ENCODE data around the gene SPRY4. TPM values are rescaled to one million over a fixed set of nuclear protein-coding genes. Genes with fewer than 3 reads are reported as not detected.

Gene SPRY4
- total RNA-seq, 1 experiment from 2014 or later = 35.6 TPM

DNA sequence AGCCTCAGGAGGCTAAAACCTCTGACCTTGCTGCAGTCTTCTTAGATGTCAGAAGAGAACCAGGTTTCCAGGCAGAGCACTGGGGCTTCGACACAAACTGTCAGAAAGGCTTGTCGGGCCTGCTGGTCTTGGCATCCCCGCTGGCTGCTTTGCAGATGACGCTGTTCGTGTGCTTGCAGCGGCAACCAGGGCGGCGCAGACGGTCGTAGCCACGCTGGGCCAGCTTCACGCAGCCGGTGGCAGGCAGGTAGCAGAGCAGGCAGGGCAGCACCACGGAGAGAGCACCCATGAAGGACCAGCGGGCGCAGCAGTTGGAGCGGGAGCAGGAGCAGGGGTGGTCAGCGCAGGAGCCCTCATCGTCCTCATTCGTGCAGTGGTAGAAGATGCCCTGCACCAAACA lies 10.7 kb downstream of the SPRY4 start:
- no TSS peak for BruUV-seq (replicated peaks)
- ChIA-PET POLR2A (no interaction called here), CTCF (no interaction called here)
- Histone ChIP-seq H3K4me1 (ENCODE audit: control insufficient read depth, insufficient read depth, low read length) (peaks cover 45% of the 10 kb centered on the region), H3K27me3 (ENCODE audit: control insufficient read depth, insufficient read depth, low read length) (no peaks in the 10 kb centered on the region), H3K27ac (ENCODE audit: low read length) (no peak overlapping the region), H3K9me3 (ENCODE audit: control insufficient read depth, insufficient read depth, low read depth, low read length) (no peaks in the 10 kb centered on the region), H3K36me3 (ENCODE audit: control insufficient read depth, insufficient read depth, low read length) (peaks cover 8% of the 10 kb centered on the region; the same call in 1 of the 2 replicates), H3K4me3 (ENCODE audit: low read depth in 2 of 2, low read length in 2 of 2) (no peak overlapping the region)
- DNase-seq (ENCODE audit: low read depth, low spot score) (no peak), ATAC-seq (0 out of 2 replicates have a peak, but pooled peaks have one; percentile 15)
- intact Hi-C loops (cut with micrococcal nuclease; ENCODE audit: unreplicated experiment) (no loop called here), in situ Hi-C loops (cut with HindIII; ENCODE audit: low pct_unique_long_range_greater_than_20kb, low sequenced_read_pairs) (no loop called here)
- TF ChIP-seq, protein P1, sequence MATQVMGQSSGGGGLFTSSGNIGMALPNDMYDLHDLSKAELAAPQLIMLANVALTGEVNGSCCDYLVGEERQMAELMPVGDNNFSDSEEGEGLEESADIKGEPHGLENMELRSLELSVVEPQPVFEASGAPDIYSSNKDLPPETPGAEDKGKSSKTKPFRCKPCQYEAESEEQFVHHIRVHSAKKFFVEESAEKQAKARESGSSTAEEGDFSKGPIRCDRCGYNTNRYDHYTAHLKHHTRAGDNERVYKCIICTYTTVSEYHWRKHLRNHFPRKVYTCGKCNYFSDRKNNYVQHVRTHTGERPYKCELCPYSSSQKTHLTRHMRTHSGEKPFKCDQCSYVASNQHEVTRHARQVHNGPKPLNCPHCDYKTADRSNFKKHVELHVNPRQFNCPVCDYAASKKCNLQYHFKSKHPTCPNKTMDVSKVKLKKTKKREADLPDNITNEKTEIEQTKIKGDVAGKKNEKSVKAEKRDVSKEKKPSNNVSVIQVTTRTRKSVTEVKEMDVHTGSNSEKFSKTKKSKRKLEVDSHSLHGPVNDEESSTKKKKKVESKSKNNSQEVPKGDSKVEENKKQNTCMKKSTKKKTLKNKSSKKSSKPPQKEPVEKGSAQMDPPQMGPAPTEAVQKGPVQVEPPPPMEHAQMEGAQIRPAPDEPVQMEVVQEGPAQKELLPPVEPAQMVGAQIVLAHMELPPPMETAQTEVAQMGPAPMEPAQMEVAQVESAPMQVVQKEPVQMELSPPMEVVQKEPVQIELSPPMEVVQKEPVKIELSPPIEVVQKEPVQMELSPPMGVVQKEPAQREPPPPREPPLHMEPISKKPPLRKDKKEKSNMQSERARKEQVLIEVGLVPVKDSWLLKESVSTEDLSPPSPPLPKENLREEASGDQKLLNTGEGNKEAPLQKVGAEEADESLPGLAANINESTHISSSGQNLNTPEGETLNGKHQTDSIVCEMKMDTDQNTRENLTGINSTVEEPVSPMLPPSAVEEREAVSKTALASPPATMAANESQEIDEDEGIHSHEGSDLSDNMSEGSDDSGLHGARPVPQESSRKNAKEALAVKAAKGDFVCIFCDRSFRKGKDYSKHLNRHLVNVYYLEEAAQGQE (IDR thresholded peaks at IDR 0.05; ENCODE audit: insufficient read depth in 1 of 2, low read depth in 2 of 2, low read length in 1 of 2) = peak; percentile 70 to 89
- TF ChIP-seq CTCF (IDR thresholded peaks at IDR 0.05) (no peak), TCF7L2 (IDR thresholded peaks at IDR 0.05; ENCODE audit: low read depth, low read length) (no peak), SIN3A (IDR thresholded peaks at IDR 0.05; ENCODE audit: borderline replicate concordance, insufficient read depth, low read depth, low read length) (no peak)

DNA sequence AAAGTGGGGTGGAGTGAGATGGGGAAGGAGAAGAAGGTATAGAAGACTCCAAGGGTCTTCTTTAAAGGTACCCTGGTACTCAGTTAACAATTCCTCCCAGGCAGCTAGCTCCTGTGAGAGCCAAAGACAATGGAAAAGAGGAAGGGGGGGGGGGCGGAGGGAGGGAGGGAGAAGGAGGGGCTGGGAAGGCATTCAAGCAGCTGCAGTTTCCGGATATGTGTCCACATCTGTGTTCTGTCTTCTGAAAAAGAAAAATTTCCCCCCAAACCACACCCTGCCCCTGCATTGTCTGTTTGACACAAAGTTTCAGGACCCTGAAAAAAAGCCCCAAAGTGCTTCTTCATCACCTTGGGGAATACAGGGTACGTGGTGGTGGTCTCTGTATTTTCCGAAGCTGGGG lies 11.1 kb downstream of the SPRY4 start:
- no TSS peak for BruUV-seq (replicated peaks)
- ChIA-PET POLR2A (no interaction called here), CTCF (interaction anchor here (0.6 kb wide), 1 partner anchor 205 kb away, joined by 5 read pairs; no protein-coding TSS in a partner anchor)
- ATAC-seq (no peak), DNase-seq (ENCODE audit: low read depth, low spot score) (no peak)
- Histone ChIP-seq H3K4me1 (ENCODE audit: control insufficient read depth, insufficient read depth, low read length) (peaks cover 40% of the 10 kb centered on the region), H3K27ac (ENCODE audit: low read length) (no peak overlapping the region), H3K9me3 (ENCODE audit: control insufficient read depth, insufficient read depth, low read depth, low read length) (no peaks in the 10 kb centered on the region), H3K36me3 (ENCODE audit: control insufficient read depth, insufficient read depth, low read length) (peaks cover 8% of the 10 kb centered on the region; the same call in 1 of the 2 replicates), H3K27me3 (ENCODE audit: control insufficient read depth, insufficient read depth, low read length) (no peaks in the 10 kb centered on the region), H3K4me3 (ENCODE audit: low read depth in 2 of 2, low read length in 2 of 2) (no peak overlapping the region)
- intact Hi-C loops (cut with micrococcal nuclease; ENCODE audit: unreplicated experiment) (no loop called here), in situ Hi-C loops (cut with HindIII; ENCODE audit: low pct_unique_long_range_greater_than_20kb, low sequenced_read_pairs) (no loop called here)
- TF ChIP-seq CTCF (IDR thresholded peaks at IDR 0.05) (no peak), SIN3A (IDR thresholded peaks at IDR 0.05; ENCODE audit: borderline replicate concordance, insufficient read depth, low read depth, low read length) (no peak), POLR2AphosphoS5 (IDR thresholded peaks at IDR 0.05; ENCODE audit: low read depth, low read length) (no peak), TCF7L2 (IDR thresholded peaks at IDR 0.05; ENCODE audit: low read depth, low read length) (no peak)
- TF ChIP-seq, protein P1 (IDR thresholded peaks at IDR 0.05; ENCODE audit: insufficient read depth in 1 of 2, low read depth in 2 of 2, low read length in 1 of 2) = no peak

All from Panc1 (cell line).